Measurements from ENCODE around the gene IMMP2L. TPM values are rescaled to one million over a fixed set of nuclear protein-coding genes. Genes with fewer than 3 reads are reported as not detected.
A peak's percentile ranks its signal among the peaks of the same experiment; 100 is the strongest.

IMMP2L gene
- polyA plus RNA-seq, 1 donor (not counting 4 experiments of a cell fraction or from before 2014, with no cell fraction given) = 14.1 TPM

DNA sequence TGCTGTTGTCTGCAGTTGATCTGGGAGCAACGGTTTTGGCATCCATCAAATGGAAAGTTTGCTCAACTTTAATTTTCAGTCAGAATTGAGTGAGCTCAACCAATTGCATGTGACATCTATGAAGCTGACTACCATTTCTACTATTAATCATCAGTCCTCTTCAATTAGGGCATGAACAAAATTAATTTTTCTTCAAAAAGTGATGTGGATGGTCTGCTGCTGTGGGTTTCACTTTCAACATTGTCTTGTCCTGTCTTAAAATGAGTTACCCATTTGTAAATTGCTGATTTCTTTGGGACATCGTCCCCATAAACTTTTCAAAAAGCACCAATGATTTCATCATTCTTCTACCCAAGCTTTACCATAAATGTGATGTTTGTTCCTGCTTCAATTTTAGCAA lies 648.0 kb downstream of the IMMP2L start:
- H3K79me2 ChIP-seq (ENCODE audit: control insufficient read depth, insufficient read depth, low read length) = no peaks in the 10 kb centered on the region
- TF ChIP-seq CTCF (optimal IDR thresholded peaks at IDR 0.05 in 1 of 3, IDR thresholded peaks at IDR 0.05 in 1 of 3, conservative IDR thresholded peaks at IDR 0.05 in 1 of 3; ENCODE audit: extremely low read depth in 1 of 3, insufficient read depth in 2 of 3, low read length in 3 of 3) (no peak), EZH2 (IDR thresholded peaks at IDR 0.05; ENCODE audit: low read length) (no peak)
- peak; percentile 36 for FAIRE-seq

DNA sequence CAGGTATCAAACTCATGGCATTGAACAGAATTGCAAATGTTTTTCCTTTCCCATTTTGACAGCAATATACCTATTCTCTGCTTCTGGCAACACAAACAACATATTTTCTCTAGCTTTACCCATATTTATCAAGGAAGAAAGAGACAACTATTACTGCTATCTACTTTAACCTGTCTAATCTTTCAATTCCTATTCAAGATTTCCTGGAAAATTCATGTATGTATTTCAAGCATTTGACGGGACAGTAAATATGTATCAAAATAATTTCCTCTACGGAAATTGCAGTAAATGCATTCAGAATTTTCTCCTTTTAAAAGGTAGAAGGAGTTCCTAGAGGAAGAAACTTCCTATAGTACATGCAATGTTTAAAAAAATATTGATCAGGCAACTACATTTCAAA lies 650.7 kb downstream of the IMMP2L start:
- no peaks in the 10 kb centered on the region for H3K9me3 ChIP-seq (ENCODE audit: control insufficient read depth, low read depth, low read length)
- FAIRE-seq = no peak
- H3K27me3 ChIP-seq (ENCODE audit: control insufficient read depth, extremely low read depth, insufficient read depth, low read length) = no peaks in the 10 kb centered on the region
- no peaks in the 10 kb centered on the region for H3K36me3 ChIP-seq (ENCODE audit: control insufficient read depth in 2 of 2, extremely low read depth in 1 of 2, insufficient read depth in 2 of 2, low read length in 2 of 2)
- H3K4me2 ChIP-seq (ENCODE audit: control insufficient read depth, extremely low read depth, insufficient read depth, low read depth, low read length) = no peak overlapping the region
- DNase-seq (ENCODE audit: low read depth, low spot score) = no peak
- H3K4me3 ChIP-seq (ENCODE audit: control insufficient read depth in 2 of 3, extremely low read depth in 1 of 3, insufficient read depth in 2 of 3, low read depth in 1 of 3, low read length in 3 of 3) = no peak overlapping the region
- H2AFZ ChIP-seq (ENCODE audit: control insufficient read depth, low read length) = no peak overlapping the region
- dilution Hi-C loops (cut with MboI; ENCODE audit: extremely low pct_ligation_motif_present, low sequenced_read_pairs) = no loop called here
- no peaks in the 10 kb centered on the region for H3K9me1 ChIP-seq (ENCODE audit: control insufficient read depth, extremely low read depth, insufficient read depth, low read length)
- TF ChIP-seq EZH2 (IDR thresholded peaks at IDR 0.05; ENCODE audit: low read length) (no peak), CTCF (optimal IDR thresholded peaks at IDR 0.05 in 1 of 3, IDR thresholded peaks at IDR 0.05 in 1 of 3, conservative IDR thresholded peaks at IDR 0.05 in 1 of 3; ENCODE audit: extremely low read depth in 1 of 3, insufficient read depth in 2 of 3, low read length in 3 of 3) (no peak)
- H3K9ac ChIP-seq (ENCODE audit: control insufficient read depth, extremely low read depth, insufficient read depth, low read length) = no peak overlapping the region
- H3K27ac ChIP-seq (ENCODE audit: control insufficient read depth, insufficient read depth, low read length) = no peak overlapping the region
- H4K20me1 ChIP-seq (ENCODE audit: control insufficient read depth, extremely low read depth, insufficient read depth, low read length) = no peaks in the 10 kb centered on the region
- H3K79me2 ChIP-seq (ENCODE audit: control insufficient read depth, insufficient read depth, low read length) = no peaks in the 10 kb centered on the region
- H3K4me1 ChIP-seq (ENCODE audit: control insufficient read depth, extremely low read depth, insufficient read depth, low read length) = no peaks in the 10 kb centered on the region

More for the DNA sequence above, 648.0 kb downstream of the IMMP2L start:
- Histone ChIP-seq H3K36me3 (ENCODE audit: control insufficient read depth in 2 of 2, extremely low read depth in 1 of 2, insufficient read depth in 2 of 2, low read length in 2 of 2) (no peaks in the 10 kb centered on the region), H3K9me1 (ENCODE audit: control insufficient read depth, extremely low read depth, insufficient read depth, low read length) (no peaks in the 10 kb centered on the region), H3K4me3 (ENCODE audit: control insufficient read depth in 2 of 3, extremely low read depth in 1 of 3, insufficient read depth in 2 of 3, low read depth in 1 of 3, low read length in 3 of 3) (no peak overlapping the region), H4K20me1 (ENCODE audit: control insufficient read depth, extremely low read depth, insufficient read depth, low read length) (no peaks in the 10 kb centered on the region), H2AFZ (ENCODE audit: control insufficient read depth, low read length) (no peak overlapping the region), H3K4me1 (ENCODE audit: control insufficient read depth, extremely low read depth, insufficient read depth, low read length) (no peaks in the 10 kb centered on the region), H3K27ac (ENCODE audit: control insufficient read depth, insufficient read depth, low read length) (no peak overlapping the region), H3K9ac (ENCODE audit: control insufficient read depth, extremely low read depth, insufficient read depth, low read length) (no peak overlapping the region), H3K4me2 (ENCODE audit: control insufficient read depth, extremely low read depth, insufficient read depth, low read depth, low read length) (no peak overlapping the region), H3K27me3 (ENCODE audit: control insufficient read depth, extremely low read depth, insufficient read depth, low read length) (no peaks in the 10 kb centered on the region), H3K9me3 (ENCODE audit: control insufficient read depth, low read depth, low read length) (no peaks in the 10 kb centered on the region)
- dilution Hi-C loops (cut with MboI; ENCODE audit: extremely low pct_ligation_motif_present, low sequenced_read_pairs) = no loop called here
- no peak for DNase-seq (ENCODE audit: low read depth, low spot score)

Data from keratinocyte (primary cell).